Choroid plexus epithelial cell (primary cell): ENCODE results near the gene SLC9A3.
"Not testable (repeated sequence)": the region's sequence is repeated elsewhere in the genome, so short reads cannot be mapped to it uniquely, and the experiment has no call there.

Experiments used
- DNase-seq: peaks from one replicate; pipeline ENCODE4 v3.0.0-alpha.2; 2010; ENCODE audit warnings: low read depth
- H3K4me3 ChIP-seq: 2 replicates; pipeline ENCODE4 v1.5.1; 2011; ENCODE audit warnings: low read depth, mild to moderate bottlenecking, control low read depth, low read length, moderate library complexity
- CTCF ChIP-seq: conservative IDR thresholded peaks from 2 replicates; pipeline ENCODE4 v1.5.1; 2011; ENCODE audit warnings: low read depth, mild to moderate bottlenecking, control low read depth, inconsistent platforms, low read length, moderate library complexity

SLC9A3 gene

GRCh38 chr5:565782-566440, 41.7 kb upstream of the SLC9A3 start:
- DNase-seq, result peak; percentile 49
- TF ChIP-seq CTCF, result no peak
- no peak overlapping the region for H3K4me3 ChIP-seq

GRCh38 chr5:561408-561807, 37.2 kb upstream of the SLC9A3 start:
- no peak overlapping the region for H3K4me3 ChIP-seq
- DNase-seq, result no peak
- TF ChIP-seq CTCF, result no peak

GRCh38 chr5:560792-561166, 36.5 kb upstream of the SLC9A3 start:
- no peak for TF ChIP-seq CTCF
- H3K4me3 ChIP-seq, result no peak overlapping the region
- no peak for DNase-seq

GRCh38 chr5:558871-559503, 34.7 kb upstream of the SLC9A3 start:
- no peak overlapping the region for H3K4me3 ChIP-seq
- no peak for TF ChIP-seq CTCF
- no peak for DNase-seq

- H3K4me3 ChIP-seq, result no peak overlapping the region
- no peak for TF ChIP-seq CTCF
- no peak for DNase-seq
These were observed 34.1 kb upstream of the SLC9A3 start for GRCh38 chr5:558326-558725.

- DNase-seq, H3K4me3 ChIP-seq: not testable (repeated sequence)
These were observed 33.7 kb upstream of the SLC9A3 start for GRCh38 chr5:557917-558316.

GRCh38 chr5:556909-557441, 32.7 kb upstream of the SLC9A3 start:
- no peak overlapping the region for H3K4me3 ChIP-seq
- no peak for TF ChIP-seq CTCF
- no peak for DNase-seq
